ENCODE results near the gene ABLIM3.

ABLIM3 gene

DNA sequence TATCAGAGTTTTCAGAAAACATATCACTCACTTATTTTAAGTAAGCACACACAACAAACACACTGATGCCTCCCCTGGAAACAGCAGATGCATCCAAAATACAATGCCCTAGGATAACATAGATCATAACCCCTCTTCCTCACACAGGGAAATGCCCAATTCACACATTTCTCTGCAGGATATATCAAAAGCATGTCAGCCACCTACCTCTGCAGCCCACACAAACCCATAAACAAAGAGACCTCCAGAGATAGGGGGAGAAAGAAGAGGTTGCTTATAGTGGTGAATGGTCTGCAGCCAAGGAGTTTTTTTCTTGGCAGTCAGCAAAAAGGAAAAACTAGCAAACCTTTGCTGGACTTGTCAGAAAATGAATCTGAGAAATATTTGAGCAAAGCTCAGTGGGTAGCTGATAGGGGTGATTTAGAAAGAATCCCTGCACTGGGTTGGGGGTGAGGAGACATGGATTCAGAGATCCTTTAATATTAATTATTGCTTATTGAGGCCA lies 36.1 kb downstream of the ABLIM3 start:
- peaks cover 12% of the 10 kb centered on the region for H3K79me2 ChIP-seq
- H3K36me3 ChIP-seq (ENCODE audit: control insufficient read depth, insufficient read depth, low read length): no peaks in the 10 kb centered on the region
- H3K27ac ChIP-seq: no peak overlapping the region
- no peaks in the 10 kb centered on the region for H3K4me1 ChIP-seq
- H3K9ac ChIP-seq: no peak overlapping the region
- TF ChIP-seq CTCF (IDR thresholded peaks at IDR 0.05): no peak
- no peaks in the 10 kb centered on the region for H3K9me3 ChIP-seq (ENCODE audit: control insufficient read depth, low read length)
- no peak overlapping the region for H3K4me2 ChIP-seq (ENCODE audit: low read length)
- H3K27me3 ChIP-seq (ENCODE audit: control insufficient read depth, insufficient read depth, low read length): no peaks in the 10 kb centered on the region
- no peak overlapping the region for H3K4me3 ChIP-seq (ENCODE audit: low read depth, low read length)
- H2AFZ ChIP-seq: no peak overlapping the region

- Histone ChIP-seq H3K9me3 (ENCODE audit: control insufficient read depth, low read length) (no peaks in the 10 kb centered on the region), H3K36me3 (ENCODE audit: control insufficient read depth, insufficient read depth, low read length) (no peaks in the 10 kb centered on the region), H3K27ac (no peak overlapping the region), H3K4me2 (ENCODE audit: low read length) (no peak overlapping the region), H3K27me3 (ENCODE audit: control insufficient read depth, insufficient read depth, low read length) (no peaks in the 10 kb centered on the region), H3K4me3 (ENCODE audit: low read depth, low read length) (no peak overlapping the region), H2AFZ (no peak overlapping the region), H3K4me1 (no peaks in the 10 kb centered on the region), H3K9ac (no peak overlapping the region), H3K79me2 (peaks cover 6% of the 10 kb centered on the region)
- TF ChIP-seq CTCF (IDR thresholded peaks at IDR 0.05): no peak
Observed at GRCh38 chr5:149177911-149178565, 36.7 kb downstream of the ABLIM3 start.

GRCh38 chr5:149181732-149182131 lies 40.4 kb downstream of the ABLIM3 start:
- TF ChIP-seq CTCF (IDR thresholded peaks at IDR 0.05): no peak
- Histone ChIP-seq H3K4me3 (ENCODE audit: low read depth, low read length) (no peak overlapping the region), H3K27ac (no peak overlapping the region), H3K79me2 (peaks cover 4% of the 10 kb centered on the region), H3K36me3 (ENCODE audit: control insufficient read depth, insufficient read depth, low read length) (no peaks in the 10 kb centered on the region), H2AFZ (no peak overlapping the region), H3K4me2 (ENCODE audit: low read length) (no peak overlapping the region), H3K27me3 (ENCODE audit: control insufficient read depth, insufficient read depth, low read length) (no peaks in the 10 kb centered on the region), H3K9ac (no peak overlapping the region), H3K9me3 (ENCODE audit: control insufficient read depth, low read length) (no peaks in the 10 kb centered on the region), H3K4me1 (no peaks in the 10 kb centered on the region)

DNA sequence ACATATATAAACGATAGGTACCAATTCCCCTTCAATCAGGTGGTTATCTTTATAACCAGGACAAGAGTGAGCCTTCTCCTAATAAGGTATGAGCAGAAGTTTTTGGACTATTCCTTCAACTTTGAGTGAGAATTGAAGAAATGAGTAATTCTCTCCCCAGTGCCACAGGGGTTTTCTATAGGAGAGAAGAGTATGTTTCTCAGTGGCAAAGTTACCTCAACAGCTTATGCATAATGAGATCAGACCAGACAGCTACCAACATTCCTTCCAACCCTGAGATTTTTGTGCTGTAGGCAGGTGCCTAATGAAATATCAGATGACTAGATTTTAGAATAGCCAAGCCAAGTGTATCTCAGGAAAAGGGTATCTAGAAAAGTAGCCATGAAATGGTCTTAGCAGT lies 40.9 kb downstream of the ABLIM3 start:
- Histone ChIP-seq H3K27me3 (ENCODE audit: control insufficient read depth, insufficient read depth, low read length) (no peaks in the 10 kb centered on the region), H2AFZ (no peak overlapping the region), H3K27ac (no peak overlapping the region), H3K9ac (no peak overlapping the region), H3K4me3 (ENCODE audit: low read depth, low read length) (no peak overlapping the region), H3K79me2 (peaks cover 4% of the 10 kb centered on the region), H3K4me1 (no peaks in the 10 kb centered on the region), H3K9me3 (ENCODE audit: control insufficient read depth, low read length) (no peaks in the 10 kb centered on the region), H3K4me2 (ENCODE audit: low read length) (no peak overlapping the region), H3K36me3 (ENCODE audit: control insufficient read depth, insufficient read depth, low read length) (no peaks in the 10 kb centered on the region)
- TF ChIP-seq CTCF (IDR thresholded peaks at IDR 0.05): no peak

DNA sequence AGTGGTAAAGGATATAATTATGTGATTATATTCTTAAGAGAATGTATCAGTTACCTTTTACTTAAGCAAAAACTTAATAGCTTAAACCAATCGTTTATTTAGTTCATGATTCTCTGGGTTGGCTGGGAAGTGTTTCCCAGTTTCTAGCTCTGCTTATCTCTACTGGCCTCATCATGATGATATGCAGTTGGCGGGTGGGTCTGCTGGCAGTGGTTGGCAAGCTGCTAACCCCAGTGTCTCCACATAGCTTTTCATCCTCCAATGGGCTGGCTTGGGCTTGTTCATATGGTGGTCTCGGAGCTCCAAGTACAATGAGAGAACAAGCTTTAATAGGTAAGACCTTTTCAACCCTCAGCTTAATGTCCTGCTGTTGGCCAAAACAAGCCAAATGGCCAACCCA lies 43.8 kb downstream of the ABLIM3 start:
- Histone ChIP-seq H3K27me3 (ENCODE audit: control insufficient read depth, insufficient read depth, low read length) (no peaks in the 10 kb centered on the region), H3K4me3 (ENCODE audit: low read depth, low read length) (no peak overlapping the region), H3K9me3 (ENCODE audit: control insufficient read depth, low read length) (no peaks in the 10 kb centered on the region), H3K36me3 (ENCODE audit: control insufficient read depth, insufficient read depth, low read length) (no peaks in the 10 kb centered on the region), H2AFZ (no peak overlapping the region), H3K27ac (no peak overlapping the region), H3K79me2 (peaks cover 4% of the 10 kb centered on the region), H3K4me1 (no peaks in the 10 kb centered on the region), H3K9ac (no peak overlapping the region), H3K4me2 (ENCODE audit: low read length) (no peak overlapping the region)
- no peak for TF ChIP-seq CTCF (IDR thresholded peaks at IDR 0.05)
